Prostate gland (tissue), 2 donors: ENCODE results near the gene GABRA1. TPM values are rescaled to one million over a fixed set of nuclear protein-coding genes. Genes with fewer than 3 reads are reported as not detected.

ENCODE experiments used
- DNase-seq: peaks from one replicate; pipeline ENCODE4 v3.0.0-alpha.2; 2019; ENCODE audit warnings: low spot score
- H3K27ac ChIP-seq, 2 donors: fragments of 200-600 bp; sonication (generic); 2 replicates each; pipeline ENCODE4 v1.5.1; 2017 to 2019
- H3K27me3 ChIP-seq: fragments of 200-600 bp; sonication (generic); replicated peaks from 2 replicates; pipeline ENCODE4 v1.5.1; 2019; ENCODE audit not compliant: insufficient read depth
- H3K36me3 ChIP-seq, 2 donors: fragments of 200-600 bp; sonication (generic); 1 replicate in 1 of 2; 2 replicates in 1 of 2; pipeline versions ENCODE4 v1.5.1 to v1.8.1; 2017 to 2019
- H3K4me1 ChIP-seq: fragments of 200-600 bp; sonication (generic); replicated peaks from 2 replicates; pipeline ENCODE4 v1.5.1; 2019
- H3K4me3 ChIP-seq, 2 donors: fragments of 200-600 bp; sonication (generic); 2 replicates each; pipeline ENCODE4 v1.5.1; 2017 to 2019
- H3K9me3 ChIP-seq: fragments of 200-600 bp; sonication (generic); 2 replicates; pipeline ENCODE4 v1.5.1; 2017
- CTCF ChIP-seq, 4 experiments: fragments of 200-600 bp in 2 of 4; fragments of 450-650 bp in 2 of 4; sonication (generic) in 2 of 4; IDR thresholded peaks; 1 replicate in 3 of 4; 2 replicates in 1 of 4; pipeline ENCODE4 v1.5.1; 2016 to 2019; ENCODE audit warnings: antibody characterized with exemption in 4 of 4, mild to moderate bottlenecking in 2 of 4, moderate library complexity in 2 of 4
- POLR2A ChIP-seq: fragments of 450-650 bp; IDR thresholded peaks from one replicate; pipeline ENCODE4 v1.6.1; 2016; ENCODE audit warnings: antibody characterized with exemption, mild to moderate bottlenecking
- POLR2AphosphoS5 ChIP-seq: sonication (generic); formaldehyde crosslinking; IDR thresholded peaks from one replicate; pipeline ENCODE4 v1.6.1; 2017; ENCODE audit warnings: antibody characterized with exemption
- WGBS: methylation state at CpG from one replicate; pipeline ENCODE4 v1.1.5; 2018; 5-methylcytosine and 5-hydroxymethylcytosine counted together
- intact Hi-C: fragments of 100-400 bp; cut with DNase I; formaldehyde crosslinking; loops from one replicate; pipeline ENCODE4 v1.14.2; 2022
- total RNA-seq, 2 donors: library from RNA; depleted of rRNA; stranded (reverse); fragments of >200 nt; gene quantifications; one replicate each; pipeline ENCODE4 v1.1.0, GENCODE V29; 2016

GABRA1 gene
- under 1 TPM; 0.23 to 0.77 TPM for total RNA-seq

DNA sequence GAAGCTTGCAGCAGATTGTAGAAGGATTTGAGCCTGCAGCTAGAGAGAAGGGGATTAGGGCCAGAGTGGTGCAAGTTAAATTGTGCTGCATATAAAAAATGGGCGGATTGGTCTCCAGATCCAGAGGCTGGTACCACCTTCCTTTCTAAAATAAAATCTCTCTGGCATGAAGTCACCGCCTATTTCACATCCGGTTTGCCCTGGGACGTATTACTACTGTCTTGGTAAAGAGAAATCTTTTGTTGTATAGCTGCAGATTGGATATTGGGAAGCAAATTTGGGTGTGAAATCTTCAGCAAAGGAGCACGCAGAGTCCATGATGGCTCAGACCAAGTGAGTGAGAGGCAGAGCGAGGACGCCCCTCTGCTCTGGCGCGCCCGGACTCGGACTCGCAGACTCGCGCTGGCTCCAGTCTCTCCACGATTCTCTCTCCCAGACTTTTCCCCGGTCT lies at the start of gene GABRA1:
TSS of gene GABRA1 (plus strand) at position 180 of the 451 bp plus-strand sequence. CDS start 2,691 bp downstream, outside the sequence.
- TF ChIP-seq POLR2AphosphoS5 (no peak), POLR2A (no peak), CTCF (IDR thresholded peaks at IDR 0.05) (no peak)
- Histone ChIP-seq H3K4me1 (no peaks in the 10 kb centered on the region), H3K27ac (no peak within 1 kb of the TSS), H3K36me3 (no peaks in the 10 kb centered on the region), H3K4me3 (no peak within 1 kb of the TSS), H3K9me3 (no peaks in the 10 kb centered on the region), H3K27me3 (no peaks in the 10 kb centered on the region)
- 2% methylated on average over 16 of the region's 16 CpGs for WGBS
- intact Hi-C loops = no loop called here
- no peak for DNase-seq

DNA sequence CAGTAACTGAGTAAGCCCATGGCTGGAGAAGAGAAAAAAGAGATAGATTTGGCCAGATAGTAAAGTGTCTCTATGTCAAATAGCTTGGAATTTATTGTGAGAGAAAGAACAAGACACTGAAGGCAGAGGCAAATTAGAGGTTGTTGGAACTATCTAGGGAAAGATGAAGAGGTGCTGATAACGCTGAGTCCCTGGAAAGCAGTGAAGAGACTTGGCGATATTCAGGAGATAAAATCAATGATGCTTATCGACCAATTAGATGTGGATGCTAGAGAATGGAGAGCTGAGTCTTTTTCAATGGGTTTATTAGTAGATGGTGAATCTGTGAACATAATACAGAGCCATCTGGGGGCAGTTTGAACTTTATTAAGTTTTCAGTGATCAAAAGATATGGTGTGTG lies 48.6 kb upstream of the GABRA1 start:
- no peaks in the 10 kb centered on the region for H3K4me1 ChIP-seq
- H3K27ac ChIP-seq = no peak overlapping the region
- 24% methylated on average over 3 of the region's 3 CpGs for WGBS
- TF ChIP-seq CTCF (IDR thresholded peaks at IDR 0.05) (no peak), POLR2A (no peak), POLR2AphosphoS5 (no peak)
- H3K4me3 ChIP-seq = no peak overlapping the region
- no peaks in the 10 kb centered on the region for H3K9me3 ChIP-seq
- H3K36me3 ChIP-seq = no peaks in the 10 kb centered on the region
- intact Hi-C loops = no loop called here
- DNase-seq = no peak
- H3K27me3 ChIP-seq = no peaks in the 10 kb centered on the region

DNA sequence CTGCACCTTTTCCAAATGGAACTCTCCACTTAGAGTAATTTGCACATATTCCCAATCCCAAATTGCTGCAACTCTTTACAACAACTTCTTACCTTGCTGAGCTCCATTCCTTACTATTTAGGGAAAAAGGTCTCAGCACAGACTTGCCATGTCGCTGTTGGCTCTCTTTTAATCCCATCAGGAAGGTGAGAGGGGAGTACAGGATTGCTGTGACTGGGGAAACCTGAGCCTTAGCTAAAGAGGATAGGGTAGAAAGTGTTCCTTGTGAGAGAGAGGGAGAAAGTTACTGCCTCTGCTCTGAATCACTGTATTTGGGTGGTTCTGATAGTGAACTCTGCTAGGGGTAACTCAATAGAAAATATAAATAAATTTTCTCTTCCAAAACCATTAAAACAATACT lies 43.7 kb upstream of the GABRA1 start:
- H3K9me3 ChIP-seq = no peaks in the 10 kb centered on the region
- intact Hi-C loops = no loop called here
- no peaks in the 10 kb centered on the region for H3K27me3 ChIP-seq
- H3K4me3 ChIP-seq = no peak overlapping the region
- no peaks in the 10 kb centered on the region for H3K4me1 ChIP-seq
- no peak overlapping the region for H3K27ac ChIP-seq
- 24% methylated on average over 1 of the region's 1 CpG for WGBS
- TF ChIP-seq CTCF (IDR thresholded peaks at IDR 0.05) = no peak
- TF ChIP-seq POLR2AphosphoS5 = no peak
- no peak for TF ChIP-seq POLR2A
- DNase-seq = no peak
- no peaks in the 10 kb centered on the region for H3K36me3 ChIP-seq

- WGBS = 4% methylated on average over 5 of the region's 5 CpGs
- H3K9me3 ChIP-seq = no peaks in the 10 kb centered on the region
- H3K4me3 ChIP-seq = no peak overlapping the region
- no peaks in the 10 kb centered on the region for H3K27me3 ChIP-seq
- DNase-seq = no peak
- no peaks in the 10 kb centered on the region for H3K4me1 ChIP-seq
- no peak overlapping the region for H3K27ac ChIP-seq
- TF ChIP-seq POLR2AphosphoS5 (no peak), POLR2A (no peak), CTCF (IDR thresholded peaks at IDR 0.05) (no peak)
- intact Hi-C loops = no loop called here
- no peaks in the 10 kb centered on the region for H3K36me3 ChIP-seq
Observed at GRCh38 chr5:161846746-161847145, 1.2 kb upstream of the GABRA1 start.

DNA sequence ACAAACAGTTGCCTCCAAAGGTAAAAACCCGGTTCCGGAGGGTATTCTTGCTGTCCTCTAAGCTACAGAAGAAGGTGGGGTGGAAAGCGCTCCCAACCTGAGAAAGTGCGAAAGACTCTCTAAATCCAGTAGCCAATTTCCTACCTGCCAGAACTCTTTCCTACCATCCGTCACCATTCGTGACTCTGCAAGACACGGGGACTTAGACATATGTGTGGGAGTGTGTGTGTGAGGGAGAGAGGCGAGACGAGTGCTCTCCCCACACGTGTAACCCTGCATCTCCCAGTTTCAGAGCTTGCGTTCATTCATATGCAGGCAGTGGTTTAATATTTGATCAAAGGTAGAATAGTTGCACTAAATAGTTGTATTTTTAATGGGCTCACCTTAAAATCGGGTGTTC lies 473 bp upstream of the GABRA1 start:
- H3K27me3 ChIP-seq = no peaks in the 10 kb centered on the region
- 9% methylated on average over 12 of the region's 12 CpGs for WGBS
- DNase-seq = no peak
- intact Hi-C loops = no loop called here
- no peaks in the 10 kb centered on the region for H3K36me3 ChIP-seq
- H3K4me3 ChIP-seq = no peak overlapping the region
- H3K9me3 ChIP-seq = no peaks in the 10 kb centered on the region
- TF ChIP-seq CTCF (IDR thresholded peaks at IDR 0.05) (no peak), POLR2AphosphoS5 (no peak), POLR2A (no peak)
- H3K4me1 ChIP-seq = no peaks in the 10 kb centered on the region
- H3K27ac ChIP-seq = no peak overlapping the region
